HG03108 (cell line): Measurements from ENCODE around the gene DPH6.
A peak's percentile ranks its signal among the peaks of the same experiment; 100 is the strongest.
"Not testable (repeated sequence)": the region's sequence is repeated elsewhere in the genome, so short reads cannot be mapped to it uniquely, and the experiment has no call there.

Experiments
- ATAC-seq: cut with Tn5 transposase; IDR thresholded peaks from one replicate; pipeline ENCODE4 v1.9.1; 2021; ENCODE audit warnings: moderate library complexity; ENCODE audit not compliant: unreplicated experiment

Gene DPH6, protein sequence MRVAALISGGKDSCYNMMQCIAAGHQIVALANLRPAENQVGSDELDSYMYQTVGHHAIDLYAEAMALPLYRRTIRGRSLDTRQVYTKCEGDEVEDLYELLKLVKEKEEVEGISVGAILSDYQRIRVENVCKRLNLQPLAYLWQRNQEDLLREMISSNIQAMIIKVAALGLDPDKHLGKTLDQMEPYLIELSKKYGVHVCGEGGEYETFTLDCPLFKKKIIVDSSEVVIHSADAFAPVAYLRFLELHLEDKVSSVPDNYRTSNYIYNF

DNA sequence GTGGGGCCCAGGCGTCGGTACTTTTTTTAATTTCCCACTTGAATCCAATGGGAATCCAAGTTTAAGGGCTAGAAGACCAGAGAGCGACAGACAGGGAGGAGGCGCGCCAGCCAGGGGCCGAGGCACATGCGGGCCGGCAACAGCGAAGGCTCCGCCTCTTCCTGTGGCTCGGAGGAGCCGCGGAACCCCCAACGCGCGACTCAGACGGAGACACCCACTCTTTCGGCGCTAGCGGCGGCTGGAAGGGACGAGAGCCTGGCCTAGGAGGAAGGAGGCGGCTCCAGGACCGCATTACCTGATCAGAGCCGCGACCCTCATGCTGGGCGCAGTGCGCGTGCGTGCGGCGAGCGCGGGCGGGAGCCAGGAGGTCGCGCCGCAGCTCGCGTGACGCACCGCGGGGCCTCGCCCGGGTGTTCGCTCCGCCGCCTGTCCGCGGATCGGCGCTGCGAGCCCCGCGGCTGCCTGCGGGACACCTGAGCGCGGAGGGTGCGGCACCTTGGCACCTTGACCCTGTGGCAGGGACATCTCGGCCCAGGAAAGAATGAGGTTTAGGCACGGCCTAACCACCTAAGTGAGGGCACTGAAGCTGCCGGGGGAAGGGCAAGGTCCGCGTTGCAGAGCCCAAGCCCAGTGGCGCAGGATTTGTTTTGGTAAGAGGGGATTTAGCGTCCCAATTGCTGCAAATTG is at the start of gene DPH6:
TSS of gene DPH6 (minus strand) at position 342 of the 687 bp plus-strand sequence. CDS start at position 318, 24 bp downstream.
- peak; percentile 87 for ATAC-seq

DNA sequence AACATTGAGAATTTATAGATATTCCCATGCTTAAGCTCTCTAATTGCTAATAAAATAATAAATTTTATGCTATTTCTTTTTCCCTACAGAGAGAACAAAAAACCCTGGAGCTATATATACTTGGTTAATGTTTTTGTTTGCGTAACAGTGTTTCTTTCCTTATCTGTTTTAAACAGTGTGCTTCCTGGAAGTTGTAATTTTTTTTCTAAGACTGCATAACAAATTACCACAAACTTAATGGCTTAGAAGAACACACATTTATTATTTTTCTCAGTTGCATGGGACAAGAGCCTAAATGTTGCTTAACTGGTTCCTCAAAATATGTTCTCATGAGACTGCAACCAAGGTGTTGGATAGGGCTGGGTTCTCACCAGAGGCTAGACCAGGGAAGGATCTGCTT is 49.7 kb upstream of the DPH6 start:
- no peak for ATAC-seq

DNA sequence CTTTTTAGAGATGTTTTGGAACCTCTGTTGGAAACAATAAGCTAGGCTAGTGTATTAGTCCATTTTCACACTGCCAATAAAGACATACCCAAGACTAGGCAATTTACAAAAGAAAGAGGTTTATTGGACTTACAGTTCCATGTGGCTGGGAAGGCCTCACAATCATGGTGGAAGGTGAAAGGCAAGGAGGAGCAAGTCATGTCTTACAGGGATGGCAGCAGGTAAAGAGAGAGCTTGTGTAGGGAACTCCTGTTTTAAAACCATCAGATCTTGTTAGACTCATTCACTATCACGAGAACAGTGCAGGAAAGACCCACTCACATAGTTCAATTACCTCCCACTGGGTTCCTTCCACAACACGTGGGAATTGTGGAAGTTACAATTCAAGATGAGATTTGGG is 46.0 kb upstream of the DPH6 start:
- not testable (repeated sequence) for ATAC-seq

DNA sequence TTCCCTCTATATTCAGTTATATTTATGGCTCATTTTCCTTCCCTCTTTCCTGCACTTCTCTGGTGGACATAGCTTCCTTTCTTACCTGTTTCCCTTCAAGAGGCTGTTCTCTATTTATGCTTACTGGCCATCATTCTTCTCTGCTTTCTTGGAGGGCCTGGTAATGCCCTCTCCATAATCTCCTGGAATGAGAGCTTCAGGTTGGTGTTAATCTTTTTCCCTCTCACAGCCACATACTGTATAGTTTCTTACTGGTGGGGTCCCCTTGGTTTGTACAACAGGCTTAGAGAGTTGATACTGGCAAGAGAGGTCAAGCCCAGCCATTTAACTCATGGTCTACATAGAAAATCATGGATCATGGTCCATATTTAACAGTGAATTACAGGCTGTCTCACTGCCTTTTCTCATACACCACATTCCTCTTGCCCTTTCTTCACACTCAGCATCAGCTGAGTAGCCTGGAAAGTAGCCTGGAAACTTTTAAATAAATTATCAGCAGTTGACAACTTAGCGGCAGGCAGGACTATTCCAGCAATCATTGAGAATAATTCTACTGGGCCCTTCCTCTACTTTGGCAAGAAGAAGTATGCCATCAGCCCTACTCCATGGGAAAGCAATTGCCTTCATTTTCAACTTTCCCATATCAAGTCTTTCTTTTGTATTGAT is 38.0 kb upstream of the DPH6 start:
- ATAC-seq: no peak

DNA sequence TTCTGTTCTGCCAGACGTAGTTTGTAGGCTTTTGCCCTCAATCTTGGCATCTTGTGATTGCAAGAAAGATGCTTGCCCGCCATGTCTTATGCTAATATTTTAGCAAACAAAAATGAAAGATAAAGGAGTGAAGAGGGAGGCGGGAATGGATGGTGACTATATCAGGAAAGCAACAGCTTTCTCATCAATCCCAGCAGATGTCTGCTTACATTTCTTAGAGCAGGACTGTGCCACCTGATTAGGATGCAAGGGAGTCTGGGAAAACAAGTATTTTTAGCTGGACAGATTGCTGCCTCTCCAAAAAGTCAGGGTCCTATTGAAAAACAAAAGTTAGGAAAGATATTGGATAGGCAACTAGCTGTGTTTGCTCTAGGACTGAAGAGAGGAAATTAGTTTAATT is 34.6 kb upstream of the DPH6 start:
- no peak for ATAC-seq

DNA sequence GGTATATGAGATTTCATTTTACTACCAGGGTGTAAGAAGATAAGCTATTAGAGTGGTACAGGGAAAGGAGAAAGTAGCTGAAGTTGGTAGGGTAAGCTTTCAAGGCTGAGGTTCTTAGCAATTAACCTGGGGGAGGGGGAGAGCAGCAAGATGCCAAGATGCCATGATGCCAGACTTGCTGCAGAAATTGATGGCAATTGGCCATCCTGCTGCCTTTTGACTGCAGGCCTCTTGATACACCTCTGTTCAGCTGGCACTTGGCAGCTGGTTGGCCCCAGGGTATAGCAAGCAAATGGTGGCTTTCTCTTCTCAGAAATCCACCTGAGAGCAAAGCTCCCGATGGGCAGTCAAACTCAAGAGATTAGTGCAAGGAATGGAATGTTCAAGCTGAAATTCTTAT is 21.4 kb upstream of the DPH6 start:
- no peak for ATAC-seq

DNA sequence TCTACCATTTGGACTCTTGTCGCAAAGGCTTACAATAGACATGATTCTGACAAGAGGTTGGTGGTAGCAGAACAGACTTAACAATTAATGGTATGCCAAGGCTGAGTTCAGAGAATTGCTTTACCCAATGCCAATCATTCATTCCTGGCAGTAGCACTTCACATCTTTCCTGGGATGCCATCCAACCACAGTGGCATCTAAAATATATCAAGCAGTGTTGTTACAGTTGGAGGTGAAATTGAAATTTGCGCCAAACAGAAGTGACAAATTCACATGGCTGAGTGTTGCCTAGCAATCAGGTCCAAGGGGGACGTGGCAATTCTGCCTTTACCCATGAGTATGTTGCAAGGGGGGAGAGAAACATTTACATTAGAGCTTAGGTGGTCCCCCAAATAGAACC is 21.0 kb upstream of the DPH6 start:
- no peak for ATAC-seq

DNA sequence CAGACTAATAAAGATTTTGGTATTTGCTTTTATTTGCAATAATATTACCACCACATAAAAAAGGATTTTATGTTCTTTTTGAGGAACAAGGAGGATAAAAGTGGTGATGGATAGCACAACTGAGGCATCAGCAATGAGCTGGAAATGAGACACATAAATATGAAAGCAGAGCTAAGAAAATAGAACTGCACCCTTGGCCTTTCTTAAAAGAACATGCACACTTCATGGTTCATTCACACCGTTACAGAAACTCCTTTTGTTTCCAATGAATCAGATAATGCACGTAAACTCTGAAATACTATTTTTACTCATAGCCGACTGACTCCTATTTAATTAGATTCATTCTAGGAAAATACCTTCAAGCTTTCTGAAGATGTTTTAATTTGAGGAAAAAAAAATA is 19.9 kb upstream of the DPH6 start:
- ATAC-seq: no peak

DNA sequence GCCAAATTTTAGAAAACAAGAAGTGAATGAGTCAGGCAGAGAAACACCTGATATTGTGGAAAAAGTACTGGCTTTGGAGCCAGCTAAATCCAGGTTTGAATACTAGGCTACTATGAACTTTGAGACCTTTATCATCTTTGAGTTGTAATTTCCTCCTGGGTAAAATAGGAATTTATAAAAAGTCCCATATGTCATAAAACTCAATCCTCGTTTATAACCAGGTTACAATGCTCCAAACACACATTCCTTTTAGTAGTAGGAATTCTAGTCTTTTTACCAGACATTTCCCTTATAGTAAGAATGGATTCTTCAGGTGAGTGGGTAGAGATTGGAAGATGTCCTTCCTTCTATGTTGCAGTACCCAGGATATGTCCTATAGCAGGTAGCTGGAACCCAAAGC is 16.7 kb upstream of the DPH6 start:
- no peak for ATAC-seq

DNA sequence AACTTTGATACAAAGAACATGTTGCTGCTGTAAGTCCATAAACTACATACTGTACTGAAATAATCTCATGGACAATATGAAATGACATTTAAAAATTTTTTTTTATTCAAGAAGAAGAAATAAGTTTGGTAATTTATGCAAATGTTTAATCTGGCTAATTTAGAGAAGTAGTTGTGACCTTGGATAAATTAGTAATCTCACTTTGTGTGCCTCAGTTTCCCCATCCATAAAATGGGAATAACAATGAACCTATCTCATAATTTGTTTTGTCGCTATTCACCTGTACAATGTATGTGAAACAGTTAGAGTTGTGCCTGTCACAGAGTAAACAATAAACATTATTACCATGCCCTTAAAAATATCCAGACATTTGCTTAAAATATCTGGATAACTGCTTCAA is 15.3 kb upstream of the DPH6 start:
- no peak for ATAC-seq

DNA sequence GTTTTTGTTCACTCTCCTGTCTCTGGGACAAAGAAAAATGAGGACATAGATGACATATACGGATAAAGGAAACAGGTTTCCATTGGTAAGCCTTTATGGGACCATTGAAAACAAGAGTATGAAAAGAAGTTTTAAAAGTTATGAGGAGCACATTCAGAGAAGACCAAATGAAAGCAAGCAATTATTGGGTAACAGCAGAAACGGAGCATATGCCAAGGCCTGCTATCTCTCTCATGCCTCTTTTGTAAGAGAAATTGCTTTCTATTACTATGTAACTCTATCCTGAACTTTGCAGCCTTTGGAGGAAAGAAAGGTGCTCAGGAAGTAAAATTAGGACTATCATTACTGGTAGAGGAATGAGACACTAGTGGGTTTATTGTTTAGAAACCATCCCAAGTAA is 14.9 kb upstream of the DPH6 start:
- ATAC-seq: no peak

DNA sequence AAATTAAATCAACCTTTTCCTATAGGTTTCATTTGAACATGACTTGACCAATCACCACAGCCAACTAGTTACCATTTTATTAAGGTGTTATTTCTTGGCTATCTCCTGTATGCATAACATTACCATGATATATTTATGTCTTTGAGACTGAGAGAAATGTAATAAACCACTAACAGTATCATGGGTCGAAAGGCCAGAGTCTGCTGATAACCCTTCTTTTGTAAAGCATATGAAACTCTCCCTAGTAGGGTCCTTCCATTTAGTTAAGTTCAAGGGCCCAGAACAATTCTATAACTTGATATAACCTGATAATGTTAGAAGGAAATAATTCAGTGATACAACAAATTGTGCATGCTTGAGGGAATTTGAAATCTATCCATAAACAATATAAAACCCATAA is 14.3 kb upstream of the DPH6 start:
- ATAC-seq: no peak

DNA sequence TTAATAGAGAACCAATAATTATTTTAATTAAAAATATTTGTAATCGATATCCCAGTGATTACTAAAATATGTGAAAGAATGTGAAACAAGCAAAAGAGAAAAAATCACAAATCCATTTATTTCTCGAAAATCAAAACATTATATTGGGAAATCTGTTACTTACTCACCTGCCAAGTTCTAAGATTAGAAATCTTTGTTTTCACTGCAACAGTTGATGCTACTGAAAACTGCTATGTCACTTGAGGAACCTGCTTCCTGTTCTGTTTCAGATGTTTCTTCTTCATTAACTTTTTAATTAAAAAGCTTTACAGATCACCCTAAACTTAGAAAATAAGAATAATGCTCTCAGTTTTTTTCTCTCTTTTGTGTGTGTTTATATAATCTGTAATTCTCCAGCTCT is 13.7 kb upstream of the DPH6 start:
- no peak for ATAC-seq

DNA sequence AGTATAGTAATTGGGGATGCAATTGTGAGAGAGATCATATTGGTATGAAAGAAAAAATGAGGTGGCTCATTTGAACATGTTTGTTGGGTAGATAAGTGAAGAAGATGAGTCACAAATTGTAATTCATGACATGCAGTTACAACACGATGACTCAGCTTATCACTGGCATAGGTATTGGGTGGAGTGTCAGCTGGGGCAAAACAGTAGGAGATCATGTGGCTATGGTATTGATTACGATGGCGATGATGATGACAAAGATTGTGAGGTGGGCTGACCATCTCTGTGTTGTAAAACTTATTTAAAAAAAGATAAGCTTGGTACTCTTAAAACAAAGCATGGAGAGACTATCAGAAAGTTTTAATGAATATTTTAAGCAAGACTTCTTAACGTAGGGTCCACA is 11.6 kb upstream of the DPH6 start:
- ATAC-seq: no peak

DNA sequence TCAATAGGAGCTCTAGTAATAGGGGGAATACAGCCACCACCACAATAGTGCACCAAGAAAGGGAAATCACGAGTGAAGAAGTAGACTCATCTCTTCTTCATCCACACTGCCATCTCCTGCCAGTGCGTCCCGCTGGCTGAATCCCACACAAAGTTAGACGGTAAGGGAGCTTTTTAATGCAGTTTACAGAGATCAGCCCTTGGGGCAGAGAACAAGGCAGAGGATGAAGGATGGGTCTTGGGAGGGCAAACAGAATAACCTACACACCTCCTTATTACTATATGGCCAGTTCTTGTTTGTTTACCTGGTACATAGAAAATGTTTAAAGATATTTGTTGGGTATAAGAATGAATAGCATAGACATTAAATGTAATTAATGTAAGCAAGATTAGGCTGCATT is 11.0 kb upstream of the DPH6 start:
- ATAC-seq: no peak

DNA sequence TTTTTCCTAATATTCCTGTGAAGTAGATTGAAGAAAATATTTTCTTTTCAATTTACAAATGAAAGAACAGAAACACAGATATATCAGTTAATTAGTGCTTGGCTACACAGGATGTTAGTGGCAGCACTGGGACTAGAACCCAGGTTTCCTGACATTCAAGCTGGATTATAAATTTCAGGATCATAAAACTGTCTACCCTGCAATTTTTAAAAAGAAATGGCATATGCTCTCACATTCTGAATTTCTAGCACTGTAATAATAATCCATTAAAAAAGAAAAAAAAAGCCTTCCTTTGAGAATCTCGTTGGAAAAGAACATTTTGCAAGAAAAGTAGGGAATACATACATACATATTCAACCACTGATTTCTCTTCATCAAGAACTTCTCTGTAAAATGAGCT is 9.3 kb upstream of the DPH6 start:
- no peak for ATAC-seq

DNA sequence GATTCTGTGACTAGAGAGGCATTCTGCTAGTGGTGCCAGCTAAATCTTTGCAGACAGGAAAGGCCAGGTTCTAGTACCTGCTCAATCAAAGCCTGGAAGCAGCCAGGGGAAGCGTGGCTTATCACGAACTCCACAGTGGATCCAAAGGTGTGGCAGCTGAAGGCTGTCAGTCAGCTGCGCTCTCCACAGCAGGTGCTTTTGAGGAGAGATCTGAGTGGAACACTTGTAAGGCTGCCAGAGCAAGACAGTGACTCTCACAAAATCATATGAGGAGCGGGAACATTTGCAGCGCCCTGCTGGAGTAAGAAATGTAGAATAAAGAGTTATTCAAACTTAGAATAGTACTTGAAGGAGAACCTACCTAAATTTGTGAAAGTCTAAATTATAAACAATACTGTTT is 5.0 kb upstream of the DPH6 start:
- ATAC-seq: no peak

DNA sequence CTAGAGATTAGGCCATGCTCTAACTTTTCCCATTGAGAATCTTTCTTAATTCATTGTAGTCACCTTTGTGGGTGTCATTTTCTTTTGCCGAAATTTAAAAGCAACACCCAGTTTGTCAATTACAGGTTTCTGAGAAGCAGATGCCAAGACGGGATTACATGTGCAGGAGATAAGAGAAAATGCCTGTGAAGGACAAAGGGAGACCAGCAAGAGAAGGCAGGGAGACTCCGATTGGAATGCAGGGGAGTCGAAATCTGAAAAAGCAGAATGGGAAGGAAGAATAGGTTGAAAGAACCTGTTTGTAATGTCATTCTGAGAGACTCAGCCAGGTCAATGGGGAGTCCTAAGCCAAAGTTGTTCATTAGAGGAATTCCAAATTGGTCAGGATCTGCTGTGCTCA is 3.6 kb upstream of the DPH6 start:
- ATAC-seq: no peak

DNA sequence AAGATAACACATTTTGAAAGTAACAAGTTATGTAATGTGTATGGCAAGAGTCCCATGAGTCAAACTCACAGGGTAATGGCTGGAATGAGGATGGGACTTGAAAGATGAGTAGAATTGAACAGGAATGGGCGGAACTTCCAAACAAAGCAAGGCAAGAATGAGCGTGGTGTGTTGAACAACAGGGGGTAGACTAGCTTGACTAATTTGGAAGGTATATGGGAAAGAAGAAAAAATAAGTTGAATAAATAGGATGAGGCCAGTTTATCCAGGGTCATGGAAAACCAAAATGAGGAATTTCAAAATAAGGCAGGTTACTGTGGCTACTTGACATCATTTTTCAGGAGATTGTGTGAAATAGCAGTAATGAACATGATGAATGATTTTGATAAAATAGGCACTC is 2.5 kb upstream of the DPH6 start:
- ATAC-seq: no peak

DNA sequence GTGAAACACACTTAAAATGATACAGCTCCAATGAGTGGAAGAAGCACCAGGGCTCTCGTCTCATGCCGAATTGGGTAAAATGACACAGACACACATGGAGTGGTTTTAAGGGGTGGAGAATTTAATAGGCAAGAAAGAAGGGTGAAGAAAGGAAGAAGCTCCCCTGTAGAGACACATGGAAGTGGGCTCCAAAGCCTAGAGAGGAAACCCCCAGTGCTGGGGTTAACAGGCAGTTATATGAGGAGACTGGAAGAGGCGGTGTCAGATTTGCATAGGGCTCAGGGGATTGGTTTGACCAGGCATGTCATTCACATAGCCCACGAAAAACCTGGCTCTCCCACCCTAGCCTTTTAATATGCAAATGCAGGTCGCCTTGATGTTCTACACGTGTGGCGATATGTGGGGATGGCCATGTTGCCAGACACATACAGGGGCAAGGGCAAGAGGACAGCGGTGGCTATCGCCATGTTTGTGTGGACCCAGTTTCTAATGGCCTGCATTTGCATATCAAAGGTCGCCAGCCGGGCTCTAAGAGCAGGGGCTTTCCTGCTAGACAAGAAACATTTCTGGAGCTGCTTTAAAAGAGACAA is 1.9 kb upstream of the DPH6 start:
- no peak for ATAC-seq

DNA sequence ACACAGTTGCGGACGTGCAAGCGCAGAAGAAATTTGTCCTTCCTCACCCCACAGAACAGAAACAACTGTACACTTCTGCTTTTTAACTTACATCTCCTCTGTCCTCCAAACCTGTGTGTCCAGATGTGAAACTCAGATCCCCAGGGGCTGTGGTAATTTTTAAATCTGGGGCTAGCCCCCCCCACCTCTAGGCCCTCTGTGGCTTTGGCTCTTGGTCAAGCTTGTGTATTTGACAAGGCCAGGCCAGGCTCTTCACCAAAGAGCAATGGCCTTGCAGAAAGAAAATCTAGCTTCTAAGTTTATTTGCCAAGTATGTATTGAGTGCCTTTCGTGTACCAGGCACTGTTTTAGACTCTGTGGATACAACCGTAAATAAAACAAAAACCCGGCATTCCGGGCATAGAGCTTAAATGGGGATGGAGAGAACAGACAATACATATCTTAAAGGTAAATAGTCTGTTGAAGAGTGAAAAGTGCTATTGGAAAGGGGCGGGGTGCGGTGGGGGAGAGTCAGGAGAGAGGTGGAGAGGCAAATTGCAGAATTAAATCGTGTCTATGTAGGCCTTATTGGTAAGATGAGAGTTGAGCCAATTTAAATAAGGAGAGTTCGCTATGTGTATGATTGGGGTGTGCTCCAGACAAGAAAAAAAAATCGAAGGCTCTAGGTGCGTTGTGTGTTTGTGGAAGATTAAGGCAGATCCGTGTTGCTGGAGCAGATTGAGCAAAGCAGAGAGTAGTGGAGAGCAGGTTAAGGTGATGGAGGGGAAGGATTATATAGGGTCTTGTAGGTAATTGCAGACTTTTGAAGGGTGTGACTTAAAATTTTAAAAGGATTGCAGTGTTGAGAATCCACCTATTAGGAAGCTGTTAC is 781 bp upstream of the DPH6 start:
- peak; percentile 16 for ATAC-seq
